GM12878 (cell line): Measurements from ENCODE around the gene TPGS1. TPM values are rescaled to one million over a fixed set of nuclear protein-coding genes. Genes with fewer than 3 reads are reported as not detected.

Experiments
- CEBPB ChIP-seq, 2 experiments: fragments of 150-350 bp in 1 of 2; IDR thresholded peaks; 2 replicates each; pipeline ENCODE4 v1.6.1; 2012 to 2014; ENCODE audit warnings: low read depth in 2 of 2, low read length in 2 of 2, borderline replicate concordance in 1 of 2, inconsistent platforms in 1 of 2
- EP300 ChIP-seq, 2 experiments: fragments of 150-350 bp in 1 of 2; IDR thresholded peaks; 2 replicates each; pipeline ENCODE4 v1.6.1; 2011 to 2012; ENCODE audit warnings: low read depth in 2 of 2, low read length in 2 of 2, borderline replicate concordance in 1 of 2, improper control_type of control experiment in 1 of 2, inconsistent platforms in 1 of 2; ENCODE audit not compliant: control insufficient read depth in 1 of 2
- GATAD2B ChIP-seq: fragments of 450-650 bp; conservative IDR thresholded peaks from 2 replicates; pipeline ENCODE4 v1.6.1; 2017; ENCODE audit warnings: low read depth, mild to moderate bottlenecking, moderate library complexity
- IRF4 ChIP-seq: IDR thresholded peaks from 2 replicates; pipeline ENCODE4 v1.6.1; 2011; ENCODE audit warnings: low read depth, low read length
- KDM1A ChIP-seq: fragments of 200-600 bp; sonication (generic); IDR thresholded peaks from 2 replicates; pipeline ENCODE4 v1.6.1; 2016; ENCODE audit warnings: borderline replicate concordance
- MEF2A ChIP-seq: IDR thresholded peaks from 2 replicates; pipeline ENCODE4 v1.6.1; 2011; ENCODE audit warnings: low read depth, mild to moderate bottlenecking, low read length, moderate library complexity; ENCODE audit not compliant: insufficient read depth
- MEF2B ChIP-seq: fragments of 450-650 bp; IDR thresholded peaks from 2 replicates; pipeline ENCODE4 v1.6.1; 2018; ENCODE audit warnings: mild to moderate bottlenecking, moderate library complexity; ENCODE audit not compliant: partially characterized antibody, poor library complexity, severe bottlenecking
- NR2C2 ChIP-seq: IDR thresholded peaks from 2 replicates; pipeline ENCODE4 v1.6.1; 2011; ENCODE audit warnings: borderline replicate concordance, low read depth; ENCODE audit not compliant: control insufficient read depth, insufficient read length
- POLR2AphosphoS2 ChIP-seq: IDR thresholded peaks from 2 replicates; pipeline ENCODE4 v1.6.1; 2011; ENCODE audit warnings: low read depth, mild to moderate bottlenecking, low read length, improper control_type of control experiment, moderate library complexity
- POLR2AphosphoS5 ChIP-seq: IDR thresholded peaks from 2 replicates; pipeline ENCODE4 v1.6.1; 2011; ENCODE audit warnings: mild to moderate bottlenecking, low read length, inconsistent platforms
- RBBP5 ChIP-seq: fragments of 200-600 bp; sonication (generic); conservative IDR thresholded peaks from 2 replicates; pipeline ENCODE4 v1.6.1; 2016
- TCF7 ChIP-seq: IDR thresholded peaks from 2 replicates; pipeline ENCODE4 v1.6.1; 2014; ENCODE audit warnings: antibody characterized with exemption, borderline replicate concordance
- ZBTB11 ChIP-seq: fragments of 450-650 bp; formaldehyde crosslinking; IDR thresholded peaks from 2 replicates; pipeline ENCODE4 v1.5.0; 2022; ENCODE audit warnings: mild to moderate bottlenecking, missing genetic modification characterization
- ZNF217 ChIP-seq: fragments of 450-650 bp; IDR thresholded peaks from 2 replicates; pipeline ENCODE4 v1.6.1; 2017; ENCODE audit warnings: antibody characterized with exemption, mild to moderate bottlenecking
- polyA plus RNA-seq, 11 experiments: library from polyadenylated mRNA; depleted of rRNA in 4 of 11; unstranded in 6 of 11; stranded (reverse) in 5 of 11; fragments of >200 nt; fragmentation: Nextera tagmentation in 4 of 11; fragmentation: Illumina TruSeq in 1 of 11; extraction: Ambion mirVana in 4 of 11; extraction: Trizol in 1 of 11; gene quantifications; 1 replicate in 1 of 11; 2 replicates in 10 of 11; pipeline versions ENCODE4 v1.2.1 to v1.2.3, GENCODE V29; 2011 to 2016; ENCODE audit warnings: inconsistent platforms in 2 of 11, missing spikeins in 2 of 11, low read depth in 1 of 11
- total RNA-seq, 4 experiments: library from RNA; depleted of rRNA in 3 of 4; stranded (reverse); fragments of >200 nt in 3 of 4; fragmentation: Illumina TruSeq in 1 of 4; extraction: Trizol in 1 of 4; gene quantifications; 2 replicates each; pipeline versions ENCODE4 v1.2.1 to v1.2.3, GENCODE V29; 2013 to 2021
- TF ChIP-seq, protein P1 (sequence below): fragments of 450-650 bp; IDR thresholded peaks from 2 replicates; pipeline ENCODE4 v1.6.1; 2017; ENCODE audit warnings: antibody characterized with exemption, mild to moderate bottlenecking, moderate library complexity
- TF ChIP-seq, protein P2 (sequence below): fragments of 450-650 bp; IDR thresholded peaks from 2 replicates; pipeline ENCODE4 v1.6.1; 2017; ENCODE audit warnings: mild to moderate bottlenecking, moderate library complexity
- TF ChIP-seq, protein P3 (sequence below): fragments of 450-650 bp; IDR thresholded peaks from 2 replicates; pipeline ENCODE4 v1.6.1; 2017; ENCODE audit warnings: borderline replicate concordance

TPGS1 gene
- total and polyA plus RNA-seq, 10 of the 15 experiments (the other 5 are each of a cell fraction or from before 2014, with no cell fraction given) = 0.24 to 24.7 (median 7.7) TPM; not detected in 2

DNA sequence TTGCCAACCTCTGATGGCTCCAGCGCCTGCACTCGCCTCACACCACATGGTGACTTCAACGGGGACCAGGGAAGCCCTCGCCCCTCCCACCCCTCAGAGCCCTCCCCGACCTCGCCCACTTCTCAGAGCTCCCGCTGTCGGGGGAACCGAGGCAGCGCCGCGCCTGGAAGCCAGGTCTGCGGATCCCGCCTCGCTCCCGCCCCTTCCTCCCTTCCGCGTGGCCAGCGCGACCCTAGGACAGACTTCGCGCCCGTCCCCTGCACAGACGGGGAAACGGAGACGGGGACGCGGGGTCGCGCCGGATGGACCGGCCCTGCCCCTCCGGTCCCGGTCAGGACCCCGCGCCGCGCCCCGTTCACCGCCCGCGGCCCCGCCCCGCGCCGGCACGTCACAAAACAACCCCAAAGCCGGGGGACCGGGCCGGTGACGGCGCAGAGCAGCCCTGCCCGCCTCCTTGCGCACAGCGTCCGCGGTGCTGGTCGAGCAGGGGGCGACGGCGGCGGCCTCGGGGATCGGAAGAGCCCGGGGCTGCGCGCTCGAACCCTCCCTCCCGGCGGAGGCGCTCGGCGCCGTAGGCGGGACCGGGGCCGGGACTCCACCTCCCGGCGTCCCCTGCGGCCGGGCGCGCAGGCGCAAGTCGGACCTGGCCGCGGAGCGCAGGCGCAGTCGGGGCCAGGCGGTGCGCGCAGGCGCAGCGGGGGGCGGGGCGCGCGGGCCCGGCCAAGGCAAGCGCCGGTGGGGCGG lies 23.9 kb downstream of the TPGS1 start (continued):
- no peak for TF ChIP-seq TCF7
- no peak for TF ChIP-seq EP300 (IDR thresholded peaks at IDR 0.05; ENCODE audit: borderline replicate concordance in 1 of 2, control insufficient read depth in 1 of 2, low read depth in 2 of 2, low read length in 2 of 2)
- TF ChIP-seq MEF2B = no peak
- no peak for TF ChIP-seq POLR2AphosphoS5
- TF ChIP-seq ZNF217 = peak; percentile 67
- no peak for TF ChIP-seq IRF4
- TF ChIP-seq, protein P1, sequence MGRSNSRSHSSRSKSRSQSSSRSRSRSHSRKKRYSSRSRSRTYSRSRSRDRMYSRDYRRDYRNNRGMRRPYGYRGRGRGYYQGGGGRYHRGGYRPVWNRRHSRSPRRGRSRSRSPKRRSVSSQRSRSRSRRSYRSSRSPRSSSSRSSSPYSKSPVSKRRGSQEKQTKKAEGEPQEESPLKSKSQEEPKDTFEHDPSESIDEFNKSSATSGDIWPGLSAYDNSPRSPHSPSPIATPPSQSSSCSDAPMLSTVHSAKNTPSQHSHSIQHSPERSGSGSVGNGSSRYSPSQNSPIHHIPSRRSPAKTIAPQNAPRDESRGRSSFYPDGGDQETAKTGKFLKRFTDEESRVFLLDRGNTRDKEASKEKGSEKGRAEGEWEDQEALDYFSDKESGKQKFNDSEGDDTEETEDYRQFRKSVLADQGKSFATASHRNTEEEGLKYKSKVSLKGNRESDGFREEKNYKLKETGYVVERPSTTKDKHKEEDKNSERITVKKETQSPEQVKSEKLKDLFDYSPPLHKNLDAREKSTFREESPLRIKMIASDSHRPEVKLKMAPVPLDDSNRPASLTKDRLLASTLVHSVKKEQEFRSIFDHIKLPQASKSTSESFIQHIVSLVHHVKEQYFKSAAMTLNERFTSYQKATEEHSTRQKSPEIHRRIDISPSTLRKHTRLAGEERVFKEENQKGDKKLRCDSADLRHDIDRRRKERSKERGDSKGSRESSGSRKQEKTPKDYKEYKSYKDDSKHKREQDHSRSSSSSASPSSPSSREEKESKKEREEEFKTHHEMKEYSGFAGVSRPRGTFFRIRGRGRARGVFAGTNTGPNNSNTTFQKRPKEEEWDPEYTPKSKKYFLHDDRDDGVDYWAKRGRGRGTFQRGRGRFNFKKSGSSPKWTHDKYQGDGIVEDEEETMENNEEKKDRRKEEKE = no peak
- TF ChIP-seq, protein P2, sequence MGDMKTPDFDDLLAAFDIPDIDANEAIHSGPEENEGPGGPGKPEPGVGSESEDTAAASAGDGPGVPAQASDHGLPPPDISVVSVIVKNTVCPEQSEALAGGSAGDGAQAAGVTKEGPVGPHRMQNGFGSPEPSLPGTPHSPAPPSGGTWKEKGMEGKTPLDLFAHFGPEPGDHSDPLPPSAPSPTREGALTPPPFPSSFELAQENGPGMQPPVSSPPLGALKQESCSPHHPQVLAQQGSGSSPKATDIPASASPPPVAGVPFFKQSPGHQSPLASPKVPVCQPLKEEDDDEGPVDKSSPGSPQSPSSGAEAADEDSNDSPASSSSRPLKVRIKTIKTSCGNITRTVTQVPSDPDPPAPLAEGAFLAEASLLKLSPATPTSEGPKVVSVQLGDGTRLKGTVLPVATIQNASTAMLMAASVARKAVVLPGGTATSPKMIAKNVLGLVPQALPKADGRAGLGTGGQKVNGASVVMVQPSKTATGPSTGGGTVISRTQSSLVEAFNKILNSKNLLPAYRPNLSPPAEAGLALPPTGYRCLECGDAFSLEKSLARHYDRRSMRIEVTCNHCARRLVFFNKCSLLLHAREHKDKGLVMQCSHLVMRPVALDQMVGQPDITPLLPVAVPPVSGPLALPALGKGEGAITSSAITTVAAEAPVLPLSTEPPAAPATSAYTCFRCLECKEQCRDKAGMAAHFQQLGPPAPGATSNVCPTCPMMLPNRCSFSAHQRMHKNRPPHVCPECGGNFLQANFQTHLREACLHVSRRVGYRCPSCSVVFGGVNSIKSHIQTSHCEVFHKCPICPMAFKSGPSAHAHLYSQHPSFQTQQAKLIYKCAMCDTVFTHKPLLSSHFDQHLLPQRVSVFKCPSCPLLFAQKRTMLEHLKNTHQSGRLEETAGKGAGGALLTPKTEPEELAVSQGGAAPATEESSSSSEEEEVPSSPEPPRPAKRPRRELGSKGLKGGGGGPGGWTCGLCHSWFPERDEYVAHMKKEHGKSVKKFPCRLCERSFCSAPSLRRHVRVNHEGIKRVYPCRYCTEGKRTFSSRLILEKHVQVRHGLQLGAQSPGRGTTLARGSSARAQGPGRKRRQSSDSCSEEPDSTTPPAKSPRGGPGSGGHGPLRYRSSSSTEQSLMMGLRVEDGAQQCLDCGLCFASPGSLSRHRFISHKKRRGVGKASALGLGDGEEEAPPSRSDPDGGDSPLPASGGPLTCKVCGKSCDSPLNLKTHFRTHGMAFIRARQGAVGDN = peak; percentile 40; the same call in 1 of the 2 replicates
- TF ChIP-seq GATAD2B = peak; percentile 91
- no peak for TF ChIP-seq KDM1A
- TF ChIP-seq CEBPB (IDR thresholded peaks at IDR 0.05; ENCODE audit: borderline replicate concordance in 1 of 2, low read depth in 2 of 2, low read length in 2 of 2) = no peak
- TF ChIP-seq, protein P3, sequence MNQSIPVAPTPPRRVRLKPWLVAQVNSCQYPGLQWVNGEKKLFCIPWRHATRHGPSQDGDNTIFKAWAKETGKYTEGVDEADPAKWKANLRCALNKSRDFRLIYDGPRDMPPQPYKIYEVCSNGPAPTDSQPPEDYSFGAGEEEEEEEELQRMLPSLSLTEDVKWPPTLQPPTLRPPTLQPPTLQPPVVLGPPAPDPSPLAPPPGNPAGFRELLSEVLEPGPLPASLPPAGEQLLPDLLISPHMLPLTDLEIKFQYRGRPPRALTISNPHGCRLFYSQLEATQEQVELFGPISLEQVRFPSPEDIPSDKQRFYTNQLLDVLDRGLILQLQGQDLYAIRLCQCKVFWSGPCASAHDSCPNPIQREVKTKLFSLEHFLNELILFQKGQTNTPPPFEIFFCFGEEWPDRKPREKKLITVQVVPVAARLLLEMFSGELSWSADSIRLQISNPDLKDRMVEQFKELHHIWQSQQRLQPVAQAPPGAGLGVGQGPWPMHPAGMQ = no peak
- no peak for TF ChIP-seq NR2C2
- TF ChIP-seq MEF2A = no peak
- no peak for TF ChIP-seq ZBTB11 (CRISPR knock-in tag)
- TF ChIP-seq RBBP5 = no peak
- 0 out of 2 replicates have a peak, but pooled peaks have one; percentile 37 for TF ChIP-seq POLR2AphosphoS2
